Muscle layer of duodenum (tissue), 2 donors: ENCODE results near the gene PRPF4.

Experiments
- H3K27ac ChIP-seq: one replicate; pipeline ENCODE4 v1.7.0; 2013; ENCODE audit warnings: mild to moderate bottlenecking, low read length
- H3K27me3 ChIP-seq: one replicate; pipeline ENCODE4 v1.7.0; 2013; ENCODE audit warnings: low read depth, mild to moderate bottlenecking, control low read depth, low read length
- H3K36me3 ChIP-seq, 2 donors: one replicate each; pipeline ENCODE4 v1.7.0; 2013; ENCODE audit warnings: low read length in 2 of 2, control low read depth in 1 of 2, mild to moderate bottlenecking in 1 of 2; ENCODE audit not compliant: insufficient read depth in 2 of 2, control insufficient read depth in 1 of 2
- H3K4me1 ChIP-seq, 2 donors: one replicate each; pipeline ENCODE4 v1.7.0; 2013; ENCODE audit warnings: low read length in 2 of 2, mild to moderate bottlenecking in 2 of 2, control low read depth in 1 of 2, moderate library complexity in 1 of 2; ENCODE audit not compliant: insufficient read depth in 2 of 2, control insufficient read depth in 1 of 2
- H3K4me3 ChIP-seq, 2 donors: one replicate each; pipeline ENCODE4 v1.7.0; 2013; ENCODE audit warnings: low read length in 2 of 2, low read depth in 1 of 2, mild to moderate bottlenecking in 1 of 2
- H3K9me3 ChIP-seq, 2 donors: one replicate each; pipeline ENCODE4 v1.7.0; 2013; ENCODE audit warnings: low read length in 2 of 2, control low read depth in 1 of 2, mild to moderate bottlenecking in 1 of 2; ENCODE audit not compliant: control insufficient read depth in 1 of 2
- donor health status: healthy.

The PRPF4 gene

DNA sequence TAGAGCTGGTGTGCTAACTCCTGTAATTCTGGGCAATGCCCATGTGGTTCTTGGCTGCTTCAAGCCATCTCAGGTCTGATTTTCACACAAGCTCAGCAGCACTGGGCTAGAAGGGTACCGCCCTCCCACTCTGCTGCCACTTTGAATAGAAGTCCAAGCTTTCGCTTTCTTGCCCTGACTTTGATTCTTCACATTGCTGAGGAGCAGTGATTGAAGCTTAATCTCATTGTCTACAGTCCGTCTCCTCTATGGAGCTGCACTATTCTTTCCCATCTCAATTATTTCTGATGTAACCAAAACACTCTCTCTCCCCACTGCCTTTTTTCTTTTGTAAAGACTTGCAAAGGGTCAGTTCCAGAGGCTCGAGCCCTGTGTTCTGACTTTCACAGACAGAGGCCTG, 40.6 kb downstream of the PRPF4 start:
- no peaks in the 10 kb centered on the region for H3K27me3 ChIP-seq
- no peak overlapping the region for H3K27ac ChIP-seq
- H3K36me3 ChIP-seq = peaks cover 4 to 19% of the 10 kb centered on the region in 2 donors
- no peaks in the 10 kb centered on the region for H3K4me1 ChIP-seq
- no peak overlapping the region for H3K4me3 ChIP-seq
- no peaks in the 10 kb centered on the region for H3K9me3 ChIP-seq

DNA sequence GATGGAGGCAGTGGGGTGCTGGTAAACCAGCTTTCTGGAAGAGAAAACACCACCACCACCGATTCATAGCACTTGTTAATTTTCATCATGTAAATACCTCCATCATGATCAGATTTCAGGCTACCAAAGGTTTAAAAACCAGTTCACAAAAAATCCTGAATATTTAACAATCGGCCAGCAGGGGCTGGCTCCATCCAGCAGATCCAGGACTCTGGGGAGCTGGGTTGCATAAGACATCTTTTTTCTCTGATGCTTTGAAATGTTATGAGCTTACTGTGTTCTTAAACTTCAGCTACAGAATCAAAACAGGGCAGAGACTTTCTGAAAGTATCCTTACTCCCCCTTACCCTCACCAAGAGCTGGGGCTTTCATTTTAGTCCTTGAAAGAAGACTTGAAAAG, 42.3 kb downstream of the PRPF4 start:
- no peak overlapping the region for H3K27ac ChIP-seq
- no peak overlapping the region for H3K4me3 ChIP-seq
- no peaks in the 10 kb centered on the region for H3K4me1 ChIP-seq
- H3K36me3 ChIP-seq = peaks cover 4 to 25% of the 10 kb centered on the region in 2 donors
- H3K27me3 ChIP-seq = no peaks in the 10 kb centered on the region
- no peaks in the 10 kb centered on the region for H3K9me3 ChIP-seq

DNA sequence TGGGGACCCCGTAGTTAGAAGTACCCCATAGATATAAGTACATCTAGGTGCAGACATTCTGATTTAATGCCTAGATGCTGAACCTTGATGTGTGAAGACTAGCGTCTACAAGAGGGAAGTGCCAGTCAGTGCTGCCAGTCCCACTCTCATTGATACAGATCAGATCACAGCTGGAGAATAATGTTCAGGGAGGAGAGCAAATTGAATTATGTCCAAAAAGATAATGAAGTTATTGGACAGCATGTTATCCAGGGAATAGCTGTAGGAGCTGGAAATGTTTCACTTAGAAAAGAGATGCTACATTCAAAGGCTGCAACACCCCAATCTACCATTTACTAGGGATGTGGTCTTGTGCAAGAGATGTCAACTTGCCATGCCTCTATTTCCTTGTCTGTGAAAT, 43.6 kb downstream of the PRPF4 start:
- Histone ChIP-seq H3K9me3 (no peaks in the 10 kb centered on the region), H3K27me3 (no peaks in the 10 kb centered on the region), H3K27ac (no peak overlapping the region), H3K4me3 (no peak overlapping the region), H3K36me3 (peaks cover 4 to 25% of the 10 kb centered on the region in 2 donors), H3K4me1 (no peaks in the 10 kb centered on the region)

DNA sequence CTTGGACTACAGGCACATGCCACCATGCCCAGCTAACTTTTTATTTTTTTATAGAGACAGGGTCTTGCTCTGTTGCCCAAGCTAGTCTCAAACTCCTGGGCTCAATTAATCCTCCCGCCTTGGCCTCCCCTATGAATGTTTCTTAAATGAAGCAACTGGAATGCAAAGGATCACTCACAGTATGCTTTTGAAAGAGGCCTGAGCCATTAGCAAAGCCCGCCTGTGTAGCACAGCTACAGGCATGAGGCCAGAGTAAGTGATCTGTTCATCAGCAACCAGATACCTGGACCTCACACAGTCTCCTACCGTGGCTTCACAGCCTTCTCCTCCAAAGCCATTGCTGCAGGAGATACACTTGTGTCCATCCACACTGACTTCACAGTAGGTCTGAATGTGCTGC, 44.6 kb downstream of the PRPF4 start:
- peaks cover 4 to 25% of the 10 kb centered on the region in 2 donors for H3K36me3 ChIP-seq
- no peak overlapping the region for H3K27ac ChIP-seq
- no peaks in the 10 kb centered on the region for H3K4me1 ChIP-seq
- H3K27me3 ChIP-seq = no peaks in the 10 kb centered on the region
- no peak overlapping the region for H3K4me3 ChIP-seq
- H3K9me3 ChIP-seq = no peaks in the 10 kb centered on the region

DNA sequence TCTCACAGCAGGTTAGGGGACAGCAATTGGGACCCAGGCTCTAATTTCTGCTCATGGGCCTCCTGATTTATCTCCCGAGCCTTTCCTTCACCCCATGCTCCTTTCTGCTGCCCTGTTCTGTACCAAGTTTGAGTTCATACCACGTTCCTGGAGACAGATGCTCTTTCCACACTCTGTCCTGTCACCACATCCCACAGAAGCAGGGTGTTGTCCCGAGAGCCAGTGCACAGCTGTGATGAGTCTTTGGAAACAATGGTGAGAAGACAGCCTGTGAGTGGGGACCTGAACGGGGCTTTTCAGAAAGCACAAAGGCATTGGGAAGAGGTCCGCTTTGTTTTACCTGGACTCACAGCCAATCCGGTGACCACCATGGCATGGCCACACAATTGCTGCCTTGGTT, 47.2 kb downstream of the PRPF4 start:
- H3K27me3 ChIP-seq = no peaks in the 10 kb centered on the region
- H3K9me3 ChIP-seq = no peaks in the 10 kb centered on the region
- no peak overlapping the region for H3K27ac ChIP-seq
- no peak overlapping the region for H3K4me3 ChIP-seq
- H3K4me1 ChIP-seq = no peaks in the 10 kb centered on the region
- peaks cover 4 to 25% of the 10 kb centered on the region in 2 donors for H3K36me3 ChIP-seq

DNA sequence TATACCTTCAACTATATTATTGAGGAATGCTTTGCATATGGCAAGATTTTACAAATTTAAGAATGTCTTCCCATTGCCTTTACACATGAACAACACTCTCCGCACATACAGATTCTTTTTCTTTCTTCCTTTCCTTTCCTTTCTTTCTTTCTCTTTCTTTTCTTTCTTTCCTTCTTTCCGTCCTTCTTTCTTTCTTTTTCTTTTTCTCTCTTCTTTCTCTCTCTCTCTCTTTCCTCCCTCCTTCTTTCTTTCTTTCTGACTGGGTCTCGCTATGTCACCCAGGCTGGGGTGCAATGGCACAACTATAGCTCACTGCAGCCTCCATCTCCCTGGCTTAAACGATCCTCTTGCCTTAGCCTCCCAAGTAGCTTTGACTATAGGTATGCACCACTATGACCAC, 50.8 kb downstream of the PRPF4 start:
- Histone ChIP-seq H3K4me3 (no peak overlapping the region), H3K27me3 (no peaks in the 10 kb centered on the region), H3K27ac (no peak overlapping the region), H3K4me1 (no peaks in the 10 kb centered on the region), H3K9me3 (no peaks in the 10 kb centered on the region), H3K36me3 (peaks cover 5 to 13% of the 10 kb centered on the region in 2 donors)

DNA sequence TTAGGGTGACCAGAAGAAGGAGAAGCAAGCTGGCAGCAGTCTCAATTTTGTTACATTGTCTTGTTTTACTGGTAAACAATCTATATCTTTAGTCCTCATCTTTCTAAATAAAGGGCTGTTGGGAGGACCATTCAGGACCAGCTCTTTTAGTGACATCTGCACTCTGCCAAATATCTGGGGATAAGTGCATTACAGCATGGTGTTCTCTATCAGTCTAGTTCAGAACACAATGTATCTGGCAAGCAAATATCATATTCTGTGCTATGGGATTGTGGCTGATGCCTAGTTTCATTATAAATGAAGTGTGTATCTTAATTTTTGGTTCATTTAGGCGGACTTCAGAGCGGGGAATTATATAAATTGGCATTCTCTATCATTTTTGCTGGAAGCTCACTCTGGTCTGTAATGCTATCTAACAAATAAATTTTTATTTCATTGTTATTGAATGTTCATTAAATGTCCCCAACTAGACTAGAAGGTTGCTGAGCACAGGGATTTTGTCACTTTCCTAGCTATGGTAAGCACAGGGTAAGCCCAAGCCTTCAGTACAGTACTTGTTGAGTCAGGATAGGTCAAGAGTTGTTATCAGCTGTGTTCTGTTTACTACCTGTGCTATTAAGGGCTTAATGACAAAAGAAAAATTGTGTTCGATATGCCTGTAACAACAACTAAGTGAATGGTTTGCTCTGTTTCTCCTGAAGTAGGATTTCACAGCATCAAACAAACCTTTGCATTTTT, 52.8 kb downstream of the PRPF4 start:
- peaks cover 5 to 15% of the 10 kb centered on the region in 2 donors for H3K36me3 ChIP-seq
- H3K27ac ChIP-seq = no peak overlapping the region
- no peaks in the 10 kb centered on the region for H3K4me1 ChIP-seq
- no peaks in the 10 kb centered on the region for H3K9me3 ChIP-seq
- H3K4me3 ChIP-seq = no peak overlapping the region
- H3K27me3 ChIP-seq = no peaks in the 10 kb centered on the region

DNA sequence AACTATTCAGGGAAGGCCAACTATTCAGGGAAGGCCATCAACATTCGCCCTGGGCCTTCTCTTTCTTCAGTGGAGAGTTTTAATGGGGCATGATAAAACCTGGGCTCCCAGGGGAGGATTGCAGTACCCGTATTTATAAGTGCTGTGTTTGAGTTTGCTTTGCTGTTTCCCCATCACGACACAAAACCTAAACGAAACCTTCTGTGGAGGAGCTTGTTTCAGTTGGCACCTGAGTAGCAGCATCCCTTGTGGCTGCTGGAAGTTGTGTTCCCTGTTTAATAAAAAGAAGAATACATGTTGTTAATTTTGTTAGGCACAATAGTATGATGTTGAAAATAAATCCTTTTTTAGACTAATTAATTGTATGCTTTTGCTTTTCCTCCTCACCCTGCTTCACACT, 56.3 kb downstream of the PRPF4 start:
- no peak overlapping the region for H3K4me3 ChIP-seq
- H3K27me3 ChIP-seq = no peaks in the 10 kb centered on the region
- no peak overlapping the region for H3K27ac ChIP-seq
- H3K36me3 ChIP-seq = peaks cover 5 to 15% of the 10 kb centered on the region in 2 donors
- H3K9me3 ChIP-seq = no peaks in the 10 kb centered on the region
- H3K4me1 ChIP-seq = no peaks in the 10 kb centered on the region

DNA sequence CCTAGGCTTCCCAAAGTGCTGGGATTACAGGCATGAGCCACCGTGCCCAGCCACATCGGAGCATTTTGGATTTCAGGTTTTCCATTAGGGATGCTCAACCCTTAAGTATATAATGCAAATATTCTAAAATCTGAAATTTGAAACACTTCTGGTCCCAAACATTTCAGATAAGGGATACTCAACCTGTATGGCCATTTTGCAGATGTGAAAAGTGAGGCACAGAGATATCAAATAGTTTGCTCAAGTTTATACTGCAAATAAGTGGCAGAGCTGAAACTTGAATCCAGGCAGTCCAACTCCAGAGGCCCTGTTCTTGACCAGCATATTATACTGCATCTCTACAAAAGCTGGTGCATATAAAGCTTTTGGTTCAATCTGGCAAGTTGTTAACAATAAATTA, 62.3 kb downstream of the PRPF4 start:
- H3K27me3 ChIP-seq = no peaks in the 10 kb centered on the region
- peaks cover 0 to 14% of the 10 kb centered on the region in 2 donors for H3K4me1 ChIP-seq
- no peaks in the 10 kb centered on the region for H3K9me3 ChIP-seq
- no peaks in the 10 kb centered on the region for H3K36me3 ChIP-seq
- H3K4me3 ChIP-seq = no peak overlapping the region
- H3K27ac ChIP-seq = no peak overlapping the region

DNA sequence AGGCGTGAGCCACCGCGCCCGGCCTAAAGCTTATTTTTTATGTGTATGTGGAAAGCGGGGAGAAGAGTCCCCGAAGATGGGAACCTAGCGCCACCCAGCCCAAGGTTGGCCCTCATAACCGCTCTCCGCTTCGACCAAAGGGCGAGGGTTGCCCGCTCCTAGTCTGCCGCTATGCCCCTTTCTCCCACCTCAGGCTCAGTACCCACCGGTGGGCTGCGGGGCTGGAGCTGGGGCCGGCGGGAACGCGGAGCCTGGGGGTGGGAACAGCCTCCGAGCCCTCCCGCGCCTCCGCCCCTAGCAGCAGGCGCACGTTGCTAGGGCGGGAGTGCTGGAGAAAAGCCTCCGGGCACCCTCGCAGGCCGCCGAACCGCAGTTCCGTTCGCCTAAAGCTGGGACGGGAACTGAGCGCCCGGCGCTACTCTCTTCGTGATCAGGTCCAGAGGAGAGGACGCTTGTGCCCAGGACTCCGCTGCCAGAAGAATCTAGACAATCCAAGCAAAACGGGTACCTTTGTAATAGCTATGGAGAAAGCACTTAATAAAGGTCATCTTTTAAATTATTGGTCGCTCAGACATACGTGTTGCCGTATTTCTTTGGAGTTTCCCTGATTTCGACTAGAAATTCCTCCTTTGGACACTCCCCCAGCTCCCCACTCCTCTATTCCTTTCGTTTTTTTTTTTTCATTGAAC, 64.7 kb downstream of the PRPF4 start, which contains the start of gene WDR31:
TSS of gene WDR31 (minus strand) at position 265 of the 689 bp plus-strand sequence. CDS start 8,253 bp downstream, outside the sequence.
- Histone ChIP-seq H3K4me3 (peak within 1 kb of the TSS; percentile 79 to 84), H3K4me1 (peaks cover 0 to 25% of the 10 kb centered on the region in 2 donors), H3K36me3 (no peaks in the 10 kb centered on the region), H3K27me3 (no peaks in the 10 kb centered on the region), H3K27ac (peak within 1 kb of the TSS; percentile 81), H3K9me3 (no peaks in the 10 kb centered on the region)

DNA sequence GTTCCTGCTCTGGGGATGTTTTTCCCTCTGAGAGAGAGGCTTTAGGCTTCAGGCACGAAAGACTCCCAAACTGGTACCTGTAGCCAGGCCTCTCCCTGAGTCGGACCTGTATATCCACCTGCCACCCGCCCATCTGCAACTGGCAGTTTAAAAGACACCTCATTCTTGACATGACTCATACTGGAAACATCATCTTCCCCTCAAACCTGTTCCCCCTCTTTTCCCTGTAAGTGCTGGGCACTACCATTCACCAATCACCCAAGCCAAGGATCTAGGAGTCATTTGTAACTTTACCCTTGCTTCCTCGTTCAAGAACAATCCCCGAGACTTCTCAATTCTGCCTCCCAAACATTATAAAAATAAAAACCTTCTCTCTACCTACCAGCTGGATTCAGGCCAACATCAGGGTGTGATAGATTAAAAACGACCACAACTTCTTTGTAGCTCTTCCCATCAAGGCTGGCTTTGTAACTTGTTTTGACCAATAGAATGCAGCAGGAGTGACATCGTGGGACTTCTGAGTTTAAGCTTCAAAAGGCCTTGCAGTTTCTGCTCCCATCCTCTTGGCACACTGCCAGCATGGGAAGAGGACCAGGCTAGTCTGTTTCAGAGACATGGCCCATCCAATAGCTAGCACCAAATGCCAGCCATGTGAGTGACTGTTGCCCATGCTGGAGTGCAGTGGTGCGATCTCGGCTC, 66.4 kb downstream of the PRPF4 start:
- H3K4me3 ChIP-seq = no peak overlapping the region
- H3K27ac ChIP-seq = no peak overlapping the region
- no peaks in the 10 kb centered on the region for H3K36me3 ChIP-seq
- peaks cover 0 to 25% of the 10 kb centered on the region in 2 donors for H3K4me1 ChIP-seq
- no peaks in the 10 kb centered on the region for H3K27me3 ChIP-seq
- H3K9me3 ChIP-seq = no peaks in the 10 kb centered on the region
